ENCODE measurements around the gene CLDN3.

The CLDN3 gene

GRCh38 chr7:73719806-73720169, 50.3 kb downstream of the CLDN3 start:
- no peak for DNase-seq (ENCODE audit: low read depth)
- H3K4me3 ChIP-seq (ENCODE audit: low read depth, low read length), result peak overlapping the region; percentile 44
- TF ChIP-seq CTCF (IDR thresholded peaks at IDR 0.05; ENCODE audit: low read depth, low read length) (no peak), POLR2A (IDR thresholded peaks at IDR 0.05; ENCODE audit: extremely low read depth, insufficient read length) (no peak), MYC (IDR thresholded peaks at IDR 0.05; ENCODE audit: low read depth, low read length) (no peak), MAX (IDR thresholded peaks at IDR 0.05; ENCODE audit: low read depth, low read length) (no peak)

All from NB4 (cell line).